SK-N-SH (cell line): ENCODE measurements around the gene CD46. TPM values are rescaled to one million over a fixed set of nuclear protein-coding genes. Genes with fewer than 3 reads are reported as not detected.

ENCODE experiments used
- CTCF ChIA-PET: fragments of 300-600, 350-600 bp; formaldehyde crosslinking; extraction: SDS; loops from one replicate; lab custom pipeline; 2021; lab: Yijun Ruan, JAX
- POLR2A ChIA-PET: fragments of 350-600 bp; sonication (Branson Sonifier 250); formaldehyde crosslinking; extraction: SDS; loops from one replicate; lab custom pipeline; 2020; ENCODE audit warnings: antibody characterized with exemption, inconsistent platforms; lab: Yijun Ruan, JAX
- DNase-seq: peaks from one replicate; pipeline ENCODE4 v3.0.0; 2012
- H2AFZ ChIP-seq: fragments of 200-600 bp; sonication (generic); 2 replicates; pipeline ENCODE4 v1.8.1; 2016; ENCODE audit warnings: antibody characterized with exemption, mild to moderate bottlenecking, low read depth
- H3F3A ChIP-seq: fragments of 200-600 bp; sonication (generic); replicated peaks from 2 replicates; pipeline ENCODE3; 2016; ENCODE audit warnings: antibody characterized with exemption, mild to moderate bottlenecking; ENCODE audit not compliant: insufficient read depth
- H3K27ac ChIP-seq, 2 experiments: fragments of 200-500 bp in 1 of 2; fragments of 200-600 bp in 1 of 2; sonication (Bioruptor generic) in 1 of 2; sonication (generic), shearing (Covaris generic) in 1 of 2; 2 replicates each; pipeline versions ENCODE4 v1.5.1 to v1.6.1; 2014 to 2016; ENCODE audit warnings: low read depth in 2 of 2, inconsistent platforms in 1 of 2, low read length in 1 of 2, mild to moderate bottlenecking in 1 of 2, mixed read lengths in 1 of 2
- H3K27me3 ChIP-seq: fragments of 200-600 bp; sonication (generic), shearing (Covaris generic); 2 replicates; pipeline ENCODE4 v1.6.1; 2016; ENCODE audit warnings: mixed run types; ENCODE audit not compliant: insufficient read depth
- H3K36me3 ChIP-seq, 2 experiments: fragments of 200-500 bp in 1 of 2; fragments of 200-600 bp in 1 of 2; sonication (Bioruptor generic) in 1 of 2; sonication (generic) in 1 of 2; replicated peaks in 1 of 2; 2 replicates each; pipeline versions ENCODE3 to v1.5.1; 2014 to 2016; ENCODE audit warnings: low read length in 1 of 2, mild to moderate bottlenecking in 1 of 2; ENCODE audit not compliant: insufficient read depth in 2 of 2, control insufficient read depth in 1 of 2
- H3K4me1 ChIP-seq, 2 experiments: fragments of 200-500 bp in 1 of 2; fragments of 200-600 bp in 1 of 2; sonication (Bioruptor generic) in 1 of 2; sonication (generic), shearing (Covaris generic) in 1 of 2; 2 replicates each; pipeline versions ENCODE4 v1.5.1 to v1.6.1; 2014 to 2016; ENCODE audit warnings: low read depth in 1 of 2, low read length in 1 of 2, mixed run types in 1 of 2; ENCODE audit not compliant: insufficient read depth in 2 of 2, control insufficient read depth in 1 of 2
- H3K4me2 ChIP-seq: fragments of 200-600 bp; sonication (generic), shearing (Covaris generic); 2 replicates; pipeline ENCODE4 v1.6.1; 2017; ENCODE audit warnings: mixed run types
- H3K4me3 ChIP-seq, 2 experiments: fragments of 200-500 bp in 1 of 2; fragments of 200-600 bp in 1 of 2; sonication (Bioruptor generic) in 1 of 2; sonication (generic), shearing (Covaris generic) in 1 of 2; 2 replicates each; pipeline versions ENCODE4 v1.5.1 to v1.8.1; 2014 to 2016; ENCODE audit warnings: low read depth in 2 of 2, inconsistent platforms in 1 of 2, low read length in 1 of 2, mild to moderate bottlenecking in 1 of 2, mixed read lengths in 1 of 2, moderate library complexity in 1 of 2
- H3K79me2 ChIP-seq: fragments of 200-600 bp; sonication (generic); 2 replicates; pipeline ENCODE4 v1.8.1; 2017; ENCODE audit warnings: mild to moderate bottlenecking; ENCODE audit not compliant: insufficient read depth
- H3K9ac ChIP-seq: fragments of 200-600 bp; sonication (generic); 2 replicates; pipeline ENCODE4 v1.6.1; 2017; ENCODE audit warnings: mixed run types
- H3K9me2 ChIP-seq: fragments of 200-600 bp; sonication (generic); 2 replicates; pipeline ENCODE4 v1.6.1; 2017; ENCODE audit warnings: mixed run types
- H3K9me3 ChIP-seq: fragments of 200-600 bp; sonication (generic); 2 replicates; pipeline ENCODE4 v1.6.1; 2017; ENCODE audit warnings: mixed run types, mild to moderate bottlenecking, moderate library complexity
- H4K20me1 ChIP-seq: fragments of 200-600 bp; sonication (generic); 2 replicates; pipeline ENCODE4 v1.6.1; 2017; ENCODE audit warnings: mild to moderate bottlenecking, mixed run types; ENCODE audit not compliant: insufficient read depth
- CHD2 ChIP-seq: fragments of 150-350 bp; IDR thresholded peaks from 2 replicates; pipeline ENCODE4 v1.6.1; 2018; ENCODE audit warnings: low read length; ENCODE audit not compliant: partially characterized antibody
- ELF1 ChIP-seq: IDR thresholded peaks from 2 replicates; pipeline ENCODE4 v1.4.0; 2012
- EP300 ChIP-seq, 2 experiments: IDR thresholded peaks; 2 replicates each; pipeline versions ENCODE4 v1.4.0 to v1.6.1; 2012; ENCODE audit warnings: borderline replicate concordance in 1 of 2, low read depth in 1 of 2, low read length in 1 of 2
- EZH2phosphoT487 ChIP-seq: fragments of 200-600 bp; sonication (generic); IDR thresholded peaks from 2 replicates; pipeline ENCODE4 v1.6.1; 2017; ENCODE audit warnings: low read depth, mixed run types, mild to moderate bottlenecking, antibody characterized with exemption, moderate library complexity, borderline replicate concordance
- GATA2 ChIP-seq: sonication (generic); formaldehyde crosslinking; IDR thresholded peaks from 2 replicates; pipeline ENCODE4 v1.5.0; 2020; ENCODE audit warnings: mild to moderate bottlenecking, missing genetic modification reagents
- IRF3 ChIP-seq: fragments of 150-350 bp; IDR thresholded peaks from 2 replicates; pipeline ENCODE4 v1.6.1; 2016; ENCODE audit warnings: mild to moderate bottlenecking, low read depth, low read length
- NFIC ChIP-seq: IDR thresholded peaks from 2 replicates; pipeline ENCODE4 v1.4.0; 2012; ENCODE audit warnings: borderline replicate concordance
- NRF1 ChIP-seq: IDR thresholded peaks from 2 replicates; pipeline ENCODE4 v1.6.1; 2012; ENCODE audit warnings: low read depth, mild to moderate bottlenecking, low read length
- PBX3 ChIP-seq: IDR thresholded peaks from 2 replicates; pipeline ENCODE4; 2012
- RAD21 ChIP-seq: IDR thresholded peaks from 2 replicates; pipeline ENCODE4 v1.6.1; 2012; ENCODE audit warnings: mild to moderate bottlenecking, low read length
- RCOR1 ChIP-seq: fragments of 150-350 bp; IDR thresholded peaks from 2 replicates; pipeline ENCODE4 v1.6.1; 2017; ENCODE audit warnings: antibody characterized with exemption, low read length
- REST ChIP-seq: IDR thresholded peaks from 2 replicates; pipeline ENCODE4 v1.6.1; 2012; ENCODE audit warnings: mild to moderate bottlenecking, low read depth, low read length, moderate library complexity
- SMC3 ChIP-seq: IDR thresholded peaks from 2 replicates; pipeline ENCODE4 v1.6.1; 2012; ENCODE audit warnings: low read depth, low read length, improper control_type of control experiment
- YY1 ChIP-seq: IDR thresholded peaks from 2 replicates; pipeline ENCODE4 v1.4.0; 2012; ENCODE audit warnings: low read depth, mild to moderate bottlenecking
- ZBTB33 ChIP-seq: IDR thresholded peaks from 2 replicates; pipeline ENCODE4 v1.4.0; 2012; ENCODE audit warnings: low read depth, borderline replicate concordance
- WGBS: methylation state at CpG from one replicate; pipeline ENCODE4 v1.1.6; 2017; ENCODE audit warnings: low lambda C conversion rate; 5-methylcytosine and 5-hydroxymethylcytosine counted together
- polyA plus RNA-seq, 3 experiments: library from polyadenylated mRNA; depleted of rRNA; stranded (reverse); fragments of >200 nt; gene quantifications; 2 replicates each; pipeline ENCODE4 v1.2.3, GENCODE V29; 2012
- TF ChIP-seq, protein P1 (sequence below): fragments of 200-600 bp; sonication (generic); IDR thresholded peaks from 2 replicates; pipeline ENCODE4 v1.6.1; 2017; ENCODE audit warnings: antibody characterized with exemption, mild to moderate bottlenecking, moderate library complexity

Gene CD46
- polyA plus RNA-seq, 1 of the 3 experiments (the other 2 are of a cell fraction), result 56.0 TPM

GRCh38 chr1:207754011-207754410, 2.2 kb downstream of the CD46 start:
- Histone ChIP-seq H4K20me1 (peaks cover 22% of the 10 kb centered on the region), H3K27ac (peak overlapping the region in 1 of 2 experiments; percentile 16; a peak in 1 of 4 replicates), H3K4me2 (peak overlapping the region; percentile 79), H3K4me1 (peaks cover 17 to 20% of the 10 kb centered on the region in 2 experiments; a peak in 3 of 4 replicates), H3K4me3 (0 out of 4 replicates have a peak overlapping the region, but pooled peaks of 1 of the 2 experiments have one; percentile 16), H3K9ac (no peak overlapping the region), H3K9me3 (no peaks in the 10 kb centered on the region), H3K36me3 (peaks cover 6 to 24% of the 10 kb centered on the region in 2 experiments), H3K9me2 (no peaks in the 10 kb centered on the region), H3K27me3 (no peaks in the 10 kb centered on the region), H3F3A (no peaks in the 10 kb centered on the region), H3K79me2 (peaks cover 49% of the 10 kb centered on the region), H2AFZ (no peak overlapping the region)
- WGBS, result 69% methylated on average over 4 of the region's 4 CpGs
- peak; percentile 31 for DNase-seq
- TF ChIP-seq GATA2 (CRISPR knock-in tag), result peak; percentile 37
- TF ChIP-seq PBX3, result no peak
- POLR2A ChIA-PET, result no interaction called here
- CTCF ChIA-PET, result interaction anchor here (1.8 to 5.8 kb wide), 2 partner anchors 9 to 43 kb away, joined by 4 to 35 read pairs; no protein-coding TSS in a partner anchor

DNA sequence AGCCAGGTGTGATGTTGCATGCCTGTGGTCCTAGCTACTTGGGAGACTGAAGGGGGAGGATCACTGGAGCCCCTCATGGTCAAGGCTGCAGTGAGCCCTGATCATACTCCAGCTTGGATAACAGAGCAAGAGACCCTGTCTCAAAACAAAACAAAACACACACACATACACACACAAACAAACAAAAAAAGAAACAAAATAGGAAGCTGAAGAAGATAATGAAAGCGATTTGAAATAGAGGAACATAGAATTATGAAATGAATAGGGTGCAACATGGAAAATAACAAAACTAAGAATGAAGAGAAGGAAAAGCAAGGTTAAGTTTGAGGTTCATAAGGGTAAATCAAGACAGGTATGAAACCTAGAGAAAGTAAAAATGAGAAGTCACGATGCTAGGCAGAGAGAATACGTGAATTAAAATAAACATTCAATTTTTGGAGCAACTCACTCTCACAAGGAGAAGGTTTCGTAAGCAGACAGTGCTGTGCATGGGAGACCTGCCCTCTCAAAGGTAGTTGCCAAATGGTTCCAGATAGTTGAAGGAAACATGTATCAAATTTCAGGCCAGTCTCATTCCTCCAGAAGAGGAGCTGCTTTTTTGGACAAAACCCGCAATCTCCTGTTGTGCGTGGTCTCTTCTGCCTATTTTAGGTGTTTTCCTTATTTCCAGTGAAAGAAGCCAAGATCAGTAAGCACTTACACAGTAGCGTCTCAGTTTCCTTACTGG, 3.3 kb downstream of the CD46 start:
- H3K4me1 ChIP-seq, result peaks cover 17 to 20% of the 10 kb centered on the region in 2 experiments; a peak in 3 of 4 replicates
- H3K9ac ChIP-seq, result no peak overlapping the region
- no peaks in the 10 kb centered on the region for H3K9me2 ChIP-seq
- ChIA-PET POLR2A (interaction anchor here (0.5 kb wide), 1 partner anchor 10 kb away, joined by 3 read pairs; no protein-coding TSS in a partner anchor), CTCF (interaction anchor here (1.2 to 5.8 kb wide), 3 partner anchors 42 to 208 kb away, joined by 3 to 35 read pairs (median 5); no protein-coding TSS in a partner anchor)
- no peaks in the 10 kb centered on the region for H3F3A ChIP-seq
- no peak overlapping the region for H3K4me3 ChIP-seq
- H3K27ac ChIP-seq, result no peak overlapping the region
- peaks cover 49% of the 10 kb centered on the region for H3K79me2 ChIP-seq
- DNase-seq, result no peak
- WGBS, result 93% methylated on average over 7 of the region's 7 CpGs
- peaks cover 17 to 35% of the 10 kb centered on the region in 2 experiments for H3K36me3 ChIP-seq
- no peak overlapping the region for H2AFZ ChIP-seq
- peaks cover 22% of the 10 kb centered on the region for H4K20me1 ChIP-seq
- H3K27me3 ChIP-seq, result no peaks in the 10 kb centered on the region
- H3K9me3 ChIP-seq, result no peaks in the 10 kb centered on the region
- no peak overlapping the region for H3K4me2 ChIP-seq
- TF ChIP-seq RAD21 (no peak), IRF3 (no peak), ZBTB33 (no peak), YY1 (no peak), RCOR1 (no peak), NRF1 (no peak), CHD2 (no peak), SMC3 (no peak), ELF1 (no peak), EZH2phosphoT487 (no peak), REST (no peak), EP300 (IDR thresholded peaks at IDR 0.05; ENCODE audit: borderline replicate concordance in 1 of 2, low read depth in 1 of 2, low read length in 1 of 2) (no peak), NFIC (no peak)
- TF ChIP-seq, protein P1, sequence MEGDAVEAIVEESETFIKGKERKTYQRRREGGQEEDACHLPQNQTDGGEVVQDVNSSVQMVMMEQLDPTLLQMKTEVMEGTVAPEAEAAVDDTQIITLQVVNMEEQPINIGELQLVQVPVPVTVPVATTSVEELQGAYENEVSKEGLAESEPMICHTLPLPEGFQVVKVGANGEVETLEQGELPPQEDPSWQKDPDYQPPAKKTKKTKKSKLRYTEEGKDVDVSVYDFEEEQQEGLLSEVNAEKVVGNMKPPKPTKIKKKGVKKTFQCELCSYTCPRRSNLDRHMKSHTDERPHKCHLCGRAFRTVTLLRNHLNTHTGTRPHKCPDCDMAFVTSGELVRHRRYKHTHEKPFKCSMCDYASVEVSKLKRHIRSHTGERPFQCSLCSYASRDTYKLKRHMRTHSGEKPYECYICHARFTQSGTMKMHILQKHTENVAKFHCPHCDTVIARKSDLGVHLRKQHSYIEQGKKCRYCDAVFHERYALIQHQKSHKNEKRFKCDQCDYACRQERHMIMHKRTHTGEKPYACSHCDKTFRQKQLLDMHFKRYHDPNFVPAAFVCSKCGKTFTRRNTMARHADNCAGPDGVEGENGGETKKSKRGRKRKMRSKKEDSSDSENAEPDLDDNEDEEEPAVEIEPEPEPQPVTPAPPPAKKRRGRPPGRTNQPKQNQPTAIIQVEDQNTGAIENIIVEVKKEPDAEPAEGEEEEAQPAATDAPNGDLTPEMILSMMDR, result no peak
